RKO (cell line): Measurements from ENCODE around the gene ALK.

Experiments used
- DNase-seq: peaks from one replicate; pipeline ENCODE4 v3.0.0-alpha.2; 2016; ENCODE audit warnings: low spot score

The ALK gene

DNA sequence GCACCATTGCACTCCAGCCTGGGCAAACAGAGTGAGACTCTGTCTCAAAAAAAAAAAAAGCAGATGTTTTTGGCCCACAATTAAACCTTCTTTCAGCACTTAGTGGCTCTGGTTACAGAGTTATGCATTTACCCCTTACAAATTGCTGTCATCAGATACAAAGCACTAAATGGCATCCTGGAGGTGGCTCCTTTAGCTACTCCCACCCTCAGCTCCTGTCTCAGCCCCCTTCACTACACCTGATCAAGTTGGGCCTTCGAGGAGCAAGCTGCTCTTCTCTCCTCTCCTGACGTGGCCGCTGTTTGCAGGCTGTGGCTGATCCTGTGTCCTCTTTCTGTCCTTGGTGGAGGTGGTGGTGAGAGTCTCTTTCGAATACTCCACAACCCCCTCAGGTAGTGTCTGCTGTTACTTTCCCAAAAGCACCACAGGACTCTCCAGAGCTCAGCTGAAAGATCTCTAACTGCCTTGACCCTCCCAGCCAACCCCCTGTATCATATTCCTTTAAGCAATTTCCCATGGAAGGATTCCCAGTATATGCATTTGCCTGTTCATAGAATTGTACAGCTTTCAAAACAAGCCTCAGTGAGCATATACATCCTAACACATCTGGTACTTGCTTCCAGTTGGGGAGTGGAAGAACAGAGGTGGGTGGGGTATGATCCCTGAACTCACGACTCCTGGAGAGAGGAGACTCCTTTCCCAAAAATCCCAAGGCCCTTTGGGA lies 520.3 kb downstream of the ALK start:
- DNase-seq, result no peak

GRCh38 chr2:29398384-29399237 lies 522.8 kb downstream of the ALK start:
- DNase-seq, result no peak

- DNase-seq, result no peak
Measured at GRCh38 chr2:29397713-29398112, 523.7 kb downstream of the ALK start.

GRCh38 chr2:29397039-29397438 lies 524.3 kb downstream of the ALK start:
- DNase-seq, result no peak

DNA sequence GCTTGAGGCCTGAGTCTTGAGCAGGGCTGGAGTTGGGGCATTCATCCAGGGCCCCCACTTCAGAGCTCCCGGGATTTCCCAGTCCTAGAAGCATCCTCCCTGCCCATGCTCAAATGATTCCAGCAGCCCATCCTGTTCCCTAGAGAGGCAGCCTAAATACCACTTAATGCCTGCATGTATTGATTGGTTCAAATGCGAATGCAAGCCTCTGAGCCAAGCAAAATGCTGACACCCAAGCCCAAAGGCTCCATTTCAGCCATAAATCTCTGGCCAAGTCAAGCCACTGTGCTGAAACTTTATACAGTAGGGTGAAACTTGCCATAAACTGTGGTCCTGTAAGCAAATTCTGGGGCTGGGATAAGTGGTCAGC lies 526.4 kb downstream of the ALK start:
- no peak for DNase-seq

DNA sequence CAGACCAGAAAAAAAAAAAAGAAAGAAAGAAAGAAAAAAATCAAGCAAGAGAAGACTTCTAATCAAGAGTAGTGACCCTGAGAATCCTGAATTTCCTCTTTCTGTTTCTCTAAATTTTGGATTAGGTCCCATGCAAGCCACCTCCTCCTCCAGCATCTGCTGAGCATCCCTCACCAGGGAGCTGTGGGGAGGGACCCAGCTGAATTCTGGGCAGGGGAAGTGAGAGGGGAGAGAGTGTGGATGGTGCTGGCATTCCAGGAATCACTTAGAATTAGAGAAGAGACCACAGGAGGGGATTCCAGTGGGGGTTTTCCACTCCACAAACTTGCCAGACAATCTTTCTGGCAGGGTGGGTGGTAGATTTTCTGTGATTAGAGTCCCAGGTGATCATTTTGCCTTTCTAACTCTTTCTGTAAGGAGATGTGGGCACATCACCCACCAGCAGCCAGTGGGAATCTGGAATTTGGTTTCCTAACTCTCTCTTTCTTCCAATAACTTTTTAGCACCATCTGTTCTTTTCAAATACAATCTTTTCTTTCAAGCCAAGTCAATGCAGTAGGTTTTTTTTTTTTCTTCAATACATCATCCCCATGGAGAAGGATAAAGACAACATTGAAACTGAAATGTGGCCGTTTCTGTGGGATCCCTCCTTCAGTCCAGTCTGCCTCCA lies 526.9 kb downstream of the ALK start:
- no peak for DNase-seq

DNA sequence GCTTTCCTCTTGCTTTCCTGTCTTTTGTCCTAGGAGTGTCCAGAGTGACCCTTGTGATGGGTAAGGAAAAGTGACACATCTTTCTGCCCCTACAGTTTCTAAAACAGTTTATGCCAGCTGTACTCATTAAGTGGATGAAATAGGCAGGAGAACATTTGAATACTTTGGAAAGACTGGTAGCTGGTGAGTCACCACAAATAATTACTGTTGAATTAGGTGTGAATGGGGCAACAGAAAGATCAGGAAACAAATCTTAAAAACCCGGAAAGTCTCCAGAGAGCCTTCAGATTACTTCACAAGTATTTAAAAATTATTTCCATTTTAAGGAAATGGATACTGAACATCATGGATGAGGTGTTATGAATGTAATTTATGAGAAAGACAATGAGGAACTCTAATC lies 527.7 kb downstream of the ALK start:
- no peak for DNase-seq

- DNase-seq, result no peak
Measured at GRCh38 chr2:29392774-29393173, 528.6 kb downstream of the ALK start.

- DNase-seq, result no peak
Measured at GRCh38 chr2:29390136-29390535, 531.2 kb downstream of the ALK start.

GRCh38 chr2:29389686-29390085 lies 531.7 kb downstream of the ALK start:
- DNase-seq, result no peak

DNA sequence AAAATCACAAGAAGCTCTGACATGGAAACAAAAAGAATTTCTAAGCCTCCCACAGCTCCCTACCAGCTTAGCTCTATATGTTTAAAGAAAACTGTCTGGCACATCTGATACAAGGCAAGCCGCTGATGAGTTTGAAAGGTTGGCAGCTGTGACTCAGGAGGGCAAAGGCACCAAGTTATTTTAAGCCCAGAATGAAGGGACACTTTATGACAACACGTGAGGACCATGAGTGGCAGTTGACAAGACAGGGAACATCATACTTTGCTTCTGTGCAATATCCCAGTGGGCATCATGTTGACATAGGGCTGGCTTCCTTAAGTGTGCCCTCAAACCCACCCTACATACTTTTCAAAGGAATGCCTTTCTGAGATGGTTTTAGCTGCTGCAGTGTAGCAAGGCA lies 533.3 kb downstream of the ALK start:
- no peak for DNase-seq

GRCh38 chr2:29382486-29382885 lies 538.9 kb downstream of the ALK start:
- DNase-seq, result no peak

DNA sequence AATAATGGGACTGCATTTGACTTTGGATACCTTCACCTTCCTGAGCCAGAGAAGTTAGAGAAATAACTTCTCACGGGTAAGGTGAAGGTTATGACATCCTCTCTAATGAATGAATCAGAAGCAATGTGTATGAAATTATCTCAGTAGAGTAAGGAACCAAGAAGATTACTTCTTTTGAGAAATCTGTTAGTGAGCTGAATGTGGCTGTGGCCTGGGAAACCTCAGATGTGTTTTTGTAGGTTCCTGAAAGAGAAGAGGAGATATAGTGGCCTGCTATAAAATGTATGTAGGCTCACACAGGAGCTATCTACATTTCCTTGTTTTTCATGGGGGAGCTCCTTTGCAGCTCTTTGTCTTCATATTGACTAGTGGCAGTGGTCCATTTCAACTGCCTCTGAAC lies 543.6 kb downstream of the ALK start:
- no peak for DNase-seq

DNA sequence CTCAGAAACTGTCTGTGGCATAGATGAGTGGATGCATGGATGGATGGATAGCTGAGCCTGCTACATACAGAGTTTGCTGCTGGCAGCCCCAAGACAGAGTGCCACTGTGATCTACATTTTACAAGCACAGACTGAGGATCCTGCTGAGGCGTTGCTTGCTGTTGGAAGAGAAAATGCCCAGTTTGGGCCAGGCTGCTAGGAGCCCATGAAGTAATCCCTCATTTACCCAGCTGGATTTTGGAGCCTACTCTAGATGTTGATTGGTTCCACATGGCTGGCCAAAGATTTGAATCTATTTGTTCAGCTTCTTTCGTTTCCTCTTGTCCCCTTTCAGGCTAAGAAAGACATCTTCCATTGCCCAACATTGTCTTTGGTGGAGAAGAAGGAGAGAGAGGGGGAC lies 544.8 kb downstream of the ALK start:
- DNase-seq, result no peak

- DNase-seq, result no peak
Measured at GRCh38 chr2:29375843-29376242, 545.5 kb downstream of the ALK start.

DNA sequence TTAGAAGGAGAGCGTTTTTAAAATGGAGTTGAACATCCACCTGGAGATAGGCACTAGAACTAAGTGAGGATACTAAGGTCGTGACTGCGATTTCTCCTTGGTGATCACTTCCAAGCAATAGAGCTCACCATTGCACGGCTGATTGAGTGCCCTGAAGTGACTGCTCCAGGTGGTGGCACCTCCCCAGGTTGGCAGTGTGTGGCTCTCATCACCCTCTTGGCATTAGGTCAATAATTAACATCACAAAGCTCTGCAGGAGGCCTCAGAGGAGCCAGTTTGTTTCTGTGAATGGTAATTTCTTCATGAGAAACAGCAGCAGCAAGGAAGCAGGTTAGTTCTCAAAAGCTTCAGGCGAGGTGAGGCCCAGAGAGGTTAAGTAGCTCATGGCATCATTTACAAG lies 546.6 kb downstream of the ALK start:
- DNase-seq, result no peak

- DNase-seq, result no peak
Measured at GRCh38 chr2:29373870-29374269, 547.5 kb downstream of the ALK start.

DNA sequence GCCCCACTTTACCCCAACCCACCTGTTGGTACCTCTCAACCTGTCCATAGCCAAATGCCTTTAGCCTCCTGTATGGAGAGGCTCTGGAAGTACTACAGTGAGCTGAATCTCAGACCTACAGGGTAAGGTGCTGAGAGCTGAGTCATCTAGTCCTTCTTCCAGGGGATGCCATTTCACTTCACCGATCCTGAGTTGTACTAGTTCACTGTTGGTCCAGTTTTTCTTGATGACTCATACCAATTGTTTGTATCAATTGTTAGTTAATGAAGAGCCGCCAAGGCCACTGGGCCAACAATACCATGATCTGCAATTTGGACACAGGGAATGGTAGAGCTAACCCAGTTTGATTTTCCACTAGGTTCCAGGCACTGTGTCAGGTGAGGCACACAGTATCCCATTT lies 549.2 kb downstream of the ALK start:
- DNase-seq, result no peak

DNA sequence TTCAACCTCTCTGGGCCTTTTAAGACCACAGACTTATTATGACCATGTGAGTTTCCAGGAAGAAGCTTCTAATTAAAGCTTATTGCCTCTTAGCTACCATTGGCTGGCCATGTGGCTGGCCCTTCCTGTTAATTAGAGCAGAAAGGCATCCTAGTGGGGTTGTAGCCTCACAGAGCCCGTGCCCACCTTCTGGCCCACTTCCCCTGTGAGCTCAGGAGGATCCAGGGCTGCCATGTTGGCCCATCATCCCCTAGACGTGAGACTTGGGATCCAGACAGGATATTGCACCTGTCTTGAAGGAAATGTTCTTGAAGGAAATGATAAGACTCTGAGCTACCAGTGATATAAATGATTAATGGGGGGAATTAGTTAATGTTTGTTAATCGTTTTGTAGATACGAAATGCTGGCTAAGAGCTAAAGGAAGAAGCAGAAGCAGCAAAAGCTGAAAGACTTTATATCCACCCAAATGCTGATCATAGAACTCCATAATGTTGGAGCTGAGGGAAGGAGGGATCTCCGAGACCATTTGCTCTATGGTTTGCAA lies 550.7 kb downstream of the ALK start:
- no peak for DNase-seq

DNA sequence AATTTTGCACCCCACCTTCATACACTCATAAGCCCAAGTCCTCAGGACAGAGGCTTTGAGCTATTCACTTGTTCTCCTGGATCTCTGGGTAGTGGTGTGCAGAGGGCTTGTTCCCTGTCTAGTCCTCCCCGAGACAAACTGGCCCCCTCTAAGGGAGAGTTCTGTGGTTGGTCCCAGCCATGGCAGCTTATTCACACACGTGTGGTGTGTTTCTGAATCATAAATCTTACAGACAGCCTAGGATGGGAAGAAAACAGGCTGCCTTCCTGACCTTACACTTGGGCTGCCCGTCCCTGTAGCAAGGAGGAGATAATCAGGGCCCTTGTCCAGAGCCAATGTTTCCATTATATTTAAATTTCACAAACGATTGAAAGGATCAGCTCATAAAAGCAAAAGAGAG lies 551.2 kb downstream of the ALK start:
- no peak for DNase-seq

GRCh38 chr2:29368659-29369040 lies 552.7 kb downstream of the ALK start:
- no peak for DNase-seq

GRCh38 chr2:29367986-29368658 lies 553.3 kb downstream of the ALK start:
- DNase-seq, result no peak
